Uterus (tissue), 4 donors: ENCODE measurements around the gene FOXA2. TPM values are rescaled to one million over a fixed set of nuclear protein-coding genes. Genes with fewer than 3 reads are reported as not detected.

Experiments
- DNase-seq, 2 donors: peaks; one replicate each; pipeline ENCODE4 v3.0.0-alpha.2; 2019 to 2020
- H3K27ac ChIP-seq, 2 donors: fragments of 200-600 bp; sonication (generic); 1 replicate in 1 of 2; 2 replicates in 1 of 2; pipeline ENCODE4 v1.5.1; 2016 to 2018
- H3K27me3 ChIP-seq, 2 donors: fragments of 200-600 bp; sonication (generic); one replicate each; pipeline ENCODE4 v1.5.1; 2018 to 2019; ENCODE audit warnings: control low read depth in 1 of 2
- H3K36me3 ChIP-seq, 2 donors: fragments of 200-600 bp; sonication (generic); one replicate each; pipeline ENCODE4 v1.5.1; 2019; ENCODE audit warnings: control low read depth in 1 of 2
- H3K4me1 ChIP-seq, 2 donors: fragments of 200-600 bp; sonication (generic); one replicate each; pipeline ENCODE4 v1.5.1; 2018 to 2019; ENCODE audit warnings: control low read depth in 1 of 2
- H3K4me3 ChIP-seq, 2 donors: fragments of 200-600 bp; sonication (generic); 1 replicate in 1 of 2; 2 replicates in 1 of 2; pipeline ENCODE4 v1.5.1; 2018 to 2019; ENCODE audit warnings: mild to moderate bottlenecking in 1 of 2
- H3K9me3 ChIP-seq, 2 donors: fragments of 200-600 bp; sonication (generic); one replicate each; pipeline ENCODE4 v1.5.1; 2019; ENCODE audit warnings: control low read depth in 1 of 2
- CTCF ChIP-seq, 4 experiments: fragments of 200-600 bp in 2 of 4; fragments of 450-650 bp in 2 of 4; sonication (generic) in 2 of 4; IDR thresholded peaks; one replicate each; pipeline ENCODE4 v1.5.1; 2016 to 2019; ENCODE audit warnings: antibody characterized with exemption in 4 of 4, mild to moderate bottlenecking in 2 of 4, moderate library complexity in 1 of 4
- POLR2A ChIP-seq, 2 donors: fragments of 450-650 bp; IDR thresholded peaks; one replicate each; pipeline ENCODE4 v1.6.1; 2016; ENCODE audit warnings: antibody characterized with exemption in 2 of 2, mild to moderate bottlenecking in 1 of 2, moderate library complexity in 1 of 2
- intact Hi-C: fragments of 100-400 bp; cut with DNase I; formaldehyde crosslinking; loops from one replicate; pipeline ENCODE4 v1.15.1; 2023; ENCODE audit warnings: low total_unique reads
- total RNA-seq, 4 donors: library from RNA; depleted of rRNA in 3 of 4; stranded (reverse); fragments of >200 nt in 3 of 4; gene quantifications; one replicate each; pipeline versions ENCODE4 v1.1.0 to v1.2.4, GENCODE V29; 2014 to 2023
- donor health status: DM: yes; HTN: yes; CAD: no.

The FOXA2 gene
- total RNA-seq, 4 donors from 2014 or later: 0.14 TPM; not detected in 3

- no peak overlapping the region for H3K4me3 ChIP-seq
- H3K27ac ChIP-seq: no peak overlapping the region
- no peaks in the 10 kb centered on the region for H3K9me3 ChIP-seq
- intact Hi-C loops: no loop called here
- H3K36me3 ChIP-seq: no peaks in the 10 kb centered on the region
- H3K4me1 ChIP-seq: no peaks in the 10 kb centered on the region
- no peaks in the 10 kb centered on the region for H3K27me3 ChIP-seq
- no peak for DNase-seq
- TF ChIP-seq CTCF (IDR thresholded peaks at IDR 0.05): no peak
- TF ChIP-seq POLR2A (IDR thresholded peaks at IDR 0.05): no peak
Observed at GRCh38 chr20:22597303-22597702, 12.9 kb upstream of the FOXA2 start.

- no peak overlapping the region for H3K27ac ChIP-seq
- no peaks in the 10 kb centered on the region for H3K9me3 ChIP-seq
- no peaks in the 10 kb centered on the region for H3K4me1 ChIP-seq
- H3K27me3 ChIP-seq: peaks cover 0 to 22% of the 10 kb centered on the region in 2 donors
- no peak for DNase-seq
- intact Hi-C loops: no loop called here
- no peak overlapping the region for H3K4me3 ChIP-seq
- H3K36me3 ChIP-seq: no peaks in the 10 kb centered on the region
- no peak for TF ChIP-seq CTCF (IDR thresholded peaks at IDR 0.05)
- TF ChIP-seq POLR2A (IDR thresholded peaks at IDR 0.05): no peak
Observed at GRCh38 chr20:22590662-22591061, 6.3 kb upstream of the FOXA2 start.

GRCh38 chr20:22586645-22587310 lies 2.4 kb upstream of the FOXA2 start:
- intact Hi-C loops: no loop called here
- DNase-seq: no peak
- TF ChIP-seq POLR2A (IDR thresholded peaks at IDR 0.05) (no peak), CTCF (IDR thresholded peaks at IDR 0.05) (peak in 3 of 4 experiments; percentile 13 to 35 (median 20))

GRCh38 chr20:22585786-22586493 lies 1.6 kb upstream of the FOXA2 start:
- Histone ChIP-seq H3K4me1 (peaks cover 0 to 6% of the 10 kb centered on the region in 2 donors), H3K4me3 (no peak overlapping the region), H3K9me3 (no peaks in the 10 kb centered on the region), H3K27ac (no peak overlapping the region), H3K36me3 (no peaks in the 10 kb centered on the region), H3K27me3 (peaks cover 0 to 51% of the 10 kb centered on the region in 2 donors)
- DNase-seq: no peak
- TF ChIP-seq POLR2A (IDR thresholded peaks at IDR 0.05): no peak
- no peak for TF ChIP-seq CTCF (IDR thresholded peaks at IDR 0.05)
- intact Hi-C loops: no loop called here

More at GRCh38 chr20:22586645-22587310, 2.4 kb upstream of the FOXA2 start:
- Histone ChIP-seq H3K27ac (no peak overlapping the region), H3K9me3 (no peaks in the 10 kb centered on the region), H3K4me1 (peaks cover 0 to 6% of the 10 kb centered on the region in 2 donors), H3K27me3 (peaks cover 0 to 43% of the 10 kb centered on the region in 2 donors), H3K4me3 (no peak overlapping the region), H3K36me3 (no peaks in the 10 kb centered on the region)
